Prostate gland (tissue), 2 donors: ENCODE measurements around the gene AZIN2. TPM values are rescaled to one million over a fixed set of nuclear protein-coding genes. Genes with fewer than 3 reads are reported as not detected.

ENCODE experiments used
- DNase-seq: peaks from one replicate; pipeline ENCODE4 v3.0.0-alpha.2; 2019; ENCODE audit warnings: low spot score
- H3K27ac ChIP-seq, 2 donors: fragments of 200-600 bp; sonication (generic); 2 replicates each; pipeline ENCODE4 v1.5.1; 2017 to 2019
- H3K27me3 ChIP-seq: fragments of 200-600 bp; sonication (generic); replicated peaks from 2 replicates; pipeline ENCODE4 v1.5.1; 2019; ENCODE audit not compliant: insufficient read depth
- H3K36me3 ChIP-seq, 2 donors: fragments of 200-600 bp; sonication (generic); 1 replicate in 1 of 2; 2 replicates in 1 of 2; pipeline versions ENCODE4 v1.5.1 to v1.8.1; 2017 to 2019
- H3K4me1 ChIP-seq: fragments of 200-600 bp; sonication (generic); replicated peaks from 2 replicates; pipeline ENCODE4 v1.5.1; 2019
- H3K4me3 ChIP-seq, 2 donors: fragments of 200-600 bp; sonication (generic); 2 replicates each; pipeline ENCODE4 v1.5.1; 2017 to 2019
- H3K9me3 ChIP-seq: fragments of 200-600 bp; sonication (generic); 2 replicates; pipeline ENCODE4 v1.5.1; 2017
- POLR2A ChIP-seq: fragments of 450-650 bp; IDR thresholded peaks from one replicate; pipeline ENCODE4 v1.6.1; 2016; ENCODE audit warnings: antibody characterized with exemption, mild to moderate bottlenecking
- POLR2AphosphoS5 ChIP-seq: sonication (generic); formaldehyde crosslinking; IDR thresholded peaks from one replicate; pipeline ENCODE4 v1.6.1; 2017; ENCODE audit warnings: antibody characterized with exemption
- WGBS: methylation state at CpG from one replicate; pipeline ENCODE4 v1.1.5; 2018; 5-methylcytosine and 5-hydroxymethylcytosine counted together
- intact Hi-C: fragments of 100-400 bp; cut with DNase I; formaldehyde crosslinking; loops from one replicate; pipeline ENCODE4 v1.14.2; 2022
- total RNA-seq, 2 donors: library from RNA; depleted of rRNA; stranded (reverse); fragments of >200 nt; gene quantifications; one replicate each; pipeline ENCODE4 v1.1.0, GENCODE V29; 2016
- TF ChIP-seq, protein P1 (sequence below), 4 experiments: fragments of 200-600 bp in 2 of 4; fragments of 450-650 bp in 2 of 4; sonication (generic) in 2 of 4; IDR thresholded peaks; 1 replicate in 3 of 4; 2 replicates in 1 of 4; pipeline ENCODE4 v1.5.1; 2016 to 2019; ENCODE audit warnings: antibody characterized with exemption in 4 of 4, mild to moderate bottlenecking in 2 of 4, moderate library complexity in 2 of 4

The AZIN2 gene
- total RNA-seq, 2 donors from 2014 or later = 5.6 to 16.0 TPM

DNA sequence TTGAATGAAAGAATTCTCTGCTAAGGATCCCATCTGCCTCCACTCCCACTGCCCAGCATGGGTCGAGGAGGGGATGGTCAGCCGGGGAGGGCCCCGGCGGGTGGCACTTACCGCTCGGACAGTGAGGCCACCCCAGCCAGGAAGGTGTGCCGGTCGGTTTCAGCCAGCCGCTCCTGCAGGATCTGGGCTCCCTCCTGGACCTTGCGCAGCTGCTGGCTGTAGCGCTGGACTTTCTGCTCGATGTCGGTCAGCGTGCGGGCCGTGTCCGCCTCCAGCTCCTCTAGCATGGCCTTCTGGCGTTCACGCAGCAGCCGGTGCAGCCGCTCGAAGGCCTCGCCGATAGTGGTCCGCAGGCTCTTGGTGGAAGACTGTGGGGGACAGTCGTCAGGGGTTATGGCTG is 78.6 kb downstream of the AZIN2 start:
- Histone ChIP-seq H3K9me3 (no peaks in the 10 kb centered on the region), H3K4me3 (no peak overlapping the region), H3K27ac (no peak overlapping the region), H3K27me3 (no peaks in the 10 kb centered on the region), H3K36me3 (no peaks in the 10 kb centered on the region), H3K4me1 (no peaks in the 10 kb centered on the region)
- intact Hi-C loops = no loop called here
- 90% methylated on average over 18 of the region's 26 CpGs for WGBS
- TF ChIP-seq POLR2A = no peak
- TF ChIP-seq, protein P1, sequence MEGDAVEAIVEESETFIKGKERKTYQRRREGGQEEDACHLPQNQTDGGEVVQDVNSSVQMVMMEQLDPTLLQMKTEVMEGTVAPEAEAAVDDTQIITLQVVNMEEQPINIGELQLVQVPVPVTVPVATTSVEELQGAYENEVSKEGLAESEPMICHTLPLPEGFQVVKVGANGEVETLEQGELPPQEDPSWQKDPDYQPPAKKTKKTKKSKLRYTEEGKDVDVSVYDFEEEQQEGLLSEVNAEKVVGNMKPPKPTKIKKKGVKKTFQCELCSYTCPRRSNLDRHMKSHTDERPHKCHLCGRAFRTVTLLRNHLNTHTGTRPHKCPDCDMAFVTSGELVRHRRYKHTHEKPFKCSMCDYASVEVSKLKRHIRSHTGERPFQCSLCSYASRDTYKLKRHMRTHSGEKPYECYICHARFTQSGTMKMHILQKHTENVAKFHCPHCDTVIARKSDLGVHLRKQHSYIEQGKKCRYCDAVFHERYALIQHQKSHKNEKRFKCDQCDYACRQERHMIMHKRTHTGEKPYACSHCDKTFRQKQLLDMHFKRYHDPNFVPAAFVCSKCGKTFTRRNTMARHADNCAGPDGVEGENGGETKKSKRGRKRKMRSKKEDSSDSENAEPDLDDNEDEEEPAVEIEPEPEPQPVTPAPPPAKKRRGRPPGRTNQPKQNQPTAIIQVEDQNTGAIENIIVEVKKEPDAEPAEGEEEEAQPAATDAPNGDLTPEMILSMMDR (IDR thresholded peaks at IDR 0.05) = no peak
- TF ChIP-seq POLR2AphosphoS5 = no peak
- no peak for DNase-seq

- no peak for DNase-seq
- TF ChIP-seq POLR2AphosphoS5 (no peak), POLR2A (no peak)
- TF ChIP-seq, protein P1 (IDR thresholded peaks at IDR 0.05) = no peak
- 15% methylated on average over 25 of the region's 25 CpGs for WGBS
- Histone ChIP-seq H3K36me3 (no peaks in the 10 kb centered on the region), H3K27ac (no peak overlapping the region), H3K27me3 (no peaks in the 10 kb centered on the region), H3K9me3 (no peaks in the 10 kb centered on the region), H3K4me1 (no peaks in the 10 kb centered on the region), H3K4me3 (no peak overlapping the region)
- intact Hi-C loops = no loop called here
Observed at GRCh38 chr1:33161061-33161681, 80.2 kb downstream of the AZIN2 start.

GRCh38 chr1:33162141-33162540 is 81.2 kb downstream of the AZIN2 start:
- Histone ChIP-seq H3K36me3 (no peaks in the 10 kb centered on the region), H3K9me3 (no peaks in the 10 kb centered on the region), H3K27me3 (no peaks in the 10 kb centered on the region), H3K27ac (no peak overlapping the region), H3K4me1 (no peaks in the 10 kb centered on the region), H3K4me3 (no peak overlapping the region)
- TF ChIP-seq, protein P1 (IDR thresholded peaks at IDR 0.05) = no peak
- TF ChIP-seq POLR2A (no peak), POLR2AphosphoS5 (no peak)
- no peak for DNase-seq
- WGBS = 96% methylated on average over 2 of the region's 2 CpGs
- intact Hi-C loops = no loop called here

DNA sequence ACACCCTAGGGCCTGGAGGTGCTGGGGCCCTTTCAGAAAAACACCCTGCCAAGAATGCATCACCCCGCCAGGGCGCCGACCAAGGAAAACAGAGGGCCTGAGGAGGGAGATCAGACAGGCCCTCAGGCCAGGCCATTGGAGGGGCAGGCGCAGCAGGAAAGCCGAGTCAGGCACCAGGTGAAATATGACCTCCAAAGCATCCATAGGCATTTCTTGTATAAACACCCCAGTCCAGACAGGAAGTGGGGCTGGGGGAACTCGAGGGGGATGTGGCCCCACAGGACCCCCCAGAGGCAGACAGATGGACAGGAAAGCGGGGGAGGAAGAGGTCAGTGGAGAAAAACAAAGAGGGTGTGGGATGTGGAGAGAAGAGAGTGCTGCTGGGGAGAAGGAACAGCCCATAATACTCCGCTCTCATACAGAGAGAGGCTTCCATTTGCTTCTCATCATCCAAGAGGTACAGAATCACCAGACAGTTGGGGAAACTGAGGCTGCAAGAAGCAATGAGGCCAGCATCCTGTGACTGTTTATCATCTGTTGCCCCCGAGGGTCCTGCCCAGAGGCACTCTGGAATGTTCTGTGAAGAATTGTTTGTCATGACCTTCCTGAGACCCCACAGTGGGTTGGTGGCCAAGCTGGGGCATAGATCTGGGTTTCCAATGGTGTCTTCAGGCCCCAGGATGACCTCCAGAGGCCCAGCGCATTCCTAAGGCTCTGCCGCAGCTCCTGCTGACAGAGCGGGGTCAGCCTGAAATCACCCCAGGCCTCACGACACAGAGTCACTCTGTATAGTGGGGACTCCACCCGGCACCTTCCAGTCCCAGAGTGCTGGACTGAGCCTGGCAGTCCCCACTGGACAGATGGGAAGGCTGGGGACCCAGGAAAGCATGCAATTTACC is 82.9 kb downstream of the AZIN2 start:
- Histone ChIP-seq H3K4me3 (no peak overlapping the region), H3K9me3 (no peaks in the 10 kb centered on the region), H3K4me1 (no peaks in the 10 kb centered on the region), H3K36me3 (no peaks in the 10 kb centered on the region), H3K27ac (no peak overlapping the region), H3K27me3 (no peaks in the 10 kb centered on the region)
- WGBS = 69% methylated on average over 14 of the region's 14 CpGs
- intact Hi-C loops = no loop called here
- no peak for TF ChIP-seq POLR2A
- no peak for TF ChIP-seq POLR2AphosphoS5
- TF ChIP-seq, protein P1 (IDR thresholded peaks at IDR 0.05) = no peak
- no peak for DNase-seq
